Panc1 (cell line): ENCODE results near the gene KLHL28. TPM values are rescaled to one million over a fixed set of nuclear protein-coding genes. Genes with fewer than 3 reads are reported as not detected.

Source experiments
- ATAC-seq: fragments of 200-7000 bp; cut with Tn5 transposase; 2 replicates; pipeline ENCODE4 v1.9.1; 2020; ENCODE audit warnings: mild to moderate bottlenecking, moderate library complexity
- BruUV-seq: library from RNA; stranded (reverse); fragments of 400-500 nt; replicated peaks from 2 replicates; lab custom pipeline; 2021; lab: Mats Ljungman, UMichigan
- CTCF ChIA-PET: fragments of 300-600 bp; sonication (Branson Sonifier 250); formaldehyde crosslinking; loops from one replicate; lab custom pipeline; 2022; ENCODE audit warnings: antibody characterized with exemption; lab: Charles Lee
- POLR2A ChIA-PET: fragments of 300-600 bp; sonication (Branson Sonifier 250); formaldehyde crosslinking; loops from one replicate; lab custom pipeline; 2022; ENCODE audit warnings: antibody characterized with exemption; lab: Charles Lee
- DNase-seq: peaks from one replicate; pipeline ENCODE4 v3.0.0-alpha.2; 2010; ENCODE audit warnings: low read depth, low spot score
- H3K27ac ChIP-seq: 2 replicates; pipeline ENCODE4 v1.5.1; 2011; ENCODE audit warnings: mild to moderate bottlenecking, low read length, inconsistent platforms
- H3K27me3 ChIP-seq: fragments of 200-500 bp; sonication (Bioruptor generic); 2 replicates; pipeline ENCODE4 v1.6.0; 2014; ENCODE audit warnings: low read length, inconsistent platforms; ENCODE audit not compliant: control insufficient read depth, insufficient read depth
- H3K36me3 ChIP-seq: fragments of 200-500 bp; sonication (Bioruptor generic); 2 replicates; pipeline ENCODE4 v1.5.1; 2014; ENCODE audit warnings: inconsistent platforms, mild to moderate bottlenecking, low read length, moderate library complexity; ENCODE audit not compliant: control insufficient read depth, insufficient read depth
- H3K4me1 ChIP-seq: 2 replicates; pipeline ENCODE4 v1.5.1; 2011; ENCODE audit warnings: inconsistent platforms, mild to moderate bottlenecking, low read length, moderate library complexity; ENCODE audit not compliant: control insufficient read depth, insufficient read depth
- H3K4me3 ChIP-seq, 2 experiments: 2 replicates each; pipeline ENCODE4 v1.5.1; 2011 to 2012; ENCODE audit warnings: low read depth in 2 of 2, low read length in 2 of 2, mild to moderate bottlenecking in 2 of 2, inconsistent platforms in 1 of 2, moderate library complexity in 1 of 2
- H3K9me3 ChIP-seq: fragments of 200-500 bp; sonication (Bioruptor generic); 2 replicates; pipeline ENCODE4 v1.5.1; 2014; ENCODE audit warnings: low read depth, mild to moderate bottlenecking, inconsistent platforms, low read length, moderate library complexity; ENCODE audit not compliant: control insufficient read depth, insufficient read depth
- POLR2AphosphoS5 ChIP-seq: IDR thresholded peaks from 2 replicates; pipeline ENCODE4 v1.6.1; 2012; ENCODE audit warnings: mild to moderate bottlenecking, low read depth, low read length, moderate library complexity
- SIN3A ChIP-seq: IDR thresholded peaks from 2 replicates; pipeline ENCODE4 v1.6.1; 2012; ENCODE audit warnings: low read depth, mild to moderate bottlenecking, low read length, moderate library complexity, borderline replicate concordance; ENCODE audit not compliant: insufficient read depth
- TCF7L2 ChIP-seq: IDR thresholded peaks from 2 replicates; pipeline ENCODE4 v1.6.1; 2011; ENCODE audit warnings: mild to moderate bottlenecking, low read depth, low read length, inconsistent platforms
- in situ Hi-C: cut with HindIII; loops from 2 replicates; pipeline ENCODE4 v1.10.0; 2016; ENCODE audit warnings: low sequenced_read_pairs, low pct_unique_long_range_greater_than_20kb
- intact Hi-C: fragments of 100-400 bp; cut with micrococcal nuclease; formaldehyde crosslinking; loops from one replicate; pipeline ENCODE4 v1.10.0; 2022; ENCODE audit not compliant: unreplicated experiment
- total RNA-seq: library from RNA; stranded (reverse); gene quantifications from one replicate; pipeline ENCODE4 v1.2.1, GENCODE V29; 2021; ENCODE audit not compliant: unreplicated experiment
- TF ChIP-seq, protein P1 (sequence below), 2 experiments: IDR thresholded peaks; 2 replicates each; pipeline ENCODE4 v1.6.1; 2011 to 2012; ENCODE audit warnings: low read depth in 2 of 2, control low read depth in 1 of 2, low read length in 1 of 2, mild to moderate bottlenecking in 1 of 2, moderate library complexity in 1 of 2; ENCODE audit not compliant: insufficient read depth in 1 of 2
- TF ChIP-seq, protein P2 (sequence below): fragments of 450-650 bp; IDR thresholded peaks from 2 replicates; pipeline ENCODE4 v1.5.1; 2017; ENCODE audit warnings: mild to moderate bottlenecking

KLHL28 gene
- total RNA-seq, 1 experiment from 2014 or later, result 7.2 TPM

DNA sequence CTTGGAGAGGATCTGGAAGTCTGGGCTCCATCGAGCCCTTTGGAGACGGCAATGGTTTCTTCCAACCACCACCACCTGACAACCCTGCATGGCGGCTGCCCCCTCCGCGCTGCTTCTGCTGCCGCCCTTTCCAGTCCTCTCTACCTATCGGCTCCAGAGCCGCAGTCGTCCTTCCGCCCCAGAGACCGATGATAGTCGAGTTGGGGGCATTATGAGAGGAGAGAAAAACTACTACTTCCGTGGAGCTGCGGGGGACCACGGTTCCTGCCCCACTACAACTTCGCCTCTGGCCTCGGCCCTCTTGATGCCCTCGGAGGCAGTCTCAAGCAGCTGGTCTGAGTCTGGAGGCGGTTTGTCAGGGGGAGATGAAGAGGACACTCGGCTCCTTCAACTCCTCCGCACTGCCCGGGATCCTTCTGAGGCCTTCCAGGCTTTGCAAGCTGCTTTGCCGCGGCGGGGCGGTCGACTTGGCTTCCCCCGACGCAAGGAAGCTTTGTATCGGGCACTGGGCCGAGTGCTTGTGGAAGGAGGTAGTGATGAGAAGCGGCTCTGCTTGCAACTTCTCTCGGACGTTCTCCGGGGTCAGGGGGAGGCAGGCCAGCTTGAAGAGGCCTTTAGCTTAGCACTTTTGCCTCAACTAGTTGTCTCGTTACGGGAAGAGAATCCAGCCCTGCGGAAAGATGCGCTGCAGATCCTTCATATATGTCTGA lies 742 bp upstream of the KLHL28 start:
- peaks cover 7% of the 10 kb centered on the region for H3K36me3 ChIP-seq
- no peaks in the 10 kb centered on the region for H3K9me3 ChIP-seq
- H3K4me1 ChIP-seq, result peaks cover 9% of the 10 kb centered on the region; the same call in 1 of the 2 replicates
- no TSS peak for BruUV-seq
- ChIA-PET CTCF (no interaction called here), POLR2A (interaction anchor here (0.6 kb wide), 1 partner anchor 36 kb away, joined by 4 read pairs; no protein-coding TSS in a partner anchor)
- intact Hi-C loops, result loop anchor here (10.0 kb wide), 1 partner anchor 172 kb away; the partner anchor contains the start of genes FANCM and FKBP3
- TF ChIP-seq TCF7L2, result no peak
- TF ChIP-seq, protein P1, sequence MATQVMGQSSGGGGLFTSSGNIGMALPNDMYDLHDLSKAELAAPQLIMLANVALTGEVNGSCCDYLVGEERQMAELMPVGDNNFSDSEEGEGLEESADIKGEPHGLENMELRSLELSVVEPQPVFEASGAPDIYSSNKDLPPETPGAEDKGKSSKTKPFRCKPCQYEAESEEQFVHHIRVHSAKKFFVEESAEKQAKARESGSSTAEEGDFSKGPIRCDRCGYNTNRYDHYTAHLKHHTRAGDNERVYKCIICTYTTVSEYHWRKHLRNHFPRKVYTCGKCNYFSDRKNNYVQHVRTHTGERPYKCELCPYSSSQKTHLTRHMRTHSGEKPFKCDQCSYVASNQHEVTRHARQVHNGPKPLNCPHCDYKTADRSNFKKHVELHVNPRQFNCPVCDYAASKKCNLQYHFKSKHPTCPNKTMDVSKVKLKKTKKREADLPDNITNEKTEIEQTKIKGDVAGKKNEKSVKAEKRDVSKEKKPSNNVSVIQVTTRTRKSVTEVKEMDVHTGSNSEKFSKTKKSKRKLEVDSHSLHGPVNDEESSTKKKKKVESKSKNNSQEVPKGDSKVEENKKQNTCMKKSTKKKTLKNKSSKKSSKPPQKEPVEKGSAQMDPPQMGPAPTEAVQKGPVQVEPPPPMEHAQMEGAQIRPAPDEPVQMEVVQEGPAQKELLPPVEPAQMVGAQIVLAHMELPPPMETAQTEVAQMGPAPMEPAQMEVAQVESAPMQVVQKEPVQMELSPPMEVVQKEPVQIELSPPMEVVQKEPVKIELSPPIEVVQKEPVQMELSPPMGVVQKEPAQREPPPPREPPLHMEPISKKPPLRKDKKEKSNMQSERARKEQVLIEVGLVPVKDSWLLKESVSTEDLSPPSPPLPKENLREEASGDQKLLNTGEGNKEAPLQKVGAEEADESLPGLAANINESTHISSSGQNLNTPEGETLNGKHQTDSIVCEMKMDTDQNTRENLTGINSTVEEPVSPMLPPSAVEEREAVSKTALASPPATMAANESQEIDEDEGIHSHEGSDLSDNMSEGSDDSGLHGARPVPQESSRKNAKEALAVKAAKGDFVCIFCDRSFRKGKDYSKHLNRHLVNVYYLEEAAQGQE (IDR thresholded peaks at IDR 0.05; ENCODE audit: insufficient read depth in 1 of 2, low read depth in 2 of 2, low read length in 1 of 2), result no peak
- no peak for TF ChIP-seq POLR2AphosphoS5
- TF ChIP-seq SIN3A, result no peak; the same call in 1 of the 2 replicates
- TF ChIP-seq, protein P2, sequence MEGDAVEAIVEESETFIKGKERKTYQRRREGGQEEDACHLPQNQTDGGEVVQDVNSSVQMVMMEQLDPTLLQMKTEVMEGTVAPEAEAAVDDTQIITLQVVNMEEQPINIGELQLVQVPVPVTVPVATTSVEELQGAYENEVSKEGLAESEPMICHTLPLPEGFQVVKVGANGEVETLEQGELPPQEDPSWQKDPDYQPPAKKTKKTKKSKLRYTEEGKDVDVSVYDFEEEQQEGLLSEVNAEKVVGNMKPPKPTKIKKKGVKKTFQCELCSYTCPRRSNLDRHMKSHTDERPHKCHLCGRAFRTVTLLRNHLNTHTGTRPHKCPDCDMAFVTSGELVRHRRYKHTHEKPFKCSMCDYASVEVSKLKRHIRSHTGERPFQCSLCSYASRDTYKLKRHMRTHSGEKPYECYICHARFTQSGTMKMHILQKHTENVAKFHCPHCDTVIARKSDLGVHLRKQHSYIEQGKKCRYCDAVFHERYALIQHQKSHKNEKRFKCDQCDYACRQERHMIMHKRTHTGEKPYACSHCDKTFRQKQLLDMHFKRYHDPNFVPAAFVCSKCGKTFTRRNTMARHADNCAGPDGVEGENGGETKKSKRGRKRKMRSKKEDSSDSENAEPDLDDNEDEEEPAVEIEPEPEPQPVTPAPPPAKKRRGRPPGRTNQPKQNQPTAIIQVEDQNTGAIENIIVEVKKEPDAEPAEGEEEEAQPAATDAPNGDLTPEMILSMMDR, result no peak
- H3K27me3 ChIP-seq, result no peaks in the 10 kb centered on the region
- peak overlapping the region; percentile 77 to 93 for H3K4me3 ChIP-seq
- in situ Hi-C loops, result no loop called here
- ATAC-seq, result peak; percentile 66
- peak overlapping the region; percentile 88 for H3K27ac ChIP-seq
- DNase-seq, result no peak

DNA sequence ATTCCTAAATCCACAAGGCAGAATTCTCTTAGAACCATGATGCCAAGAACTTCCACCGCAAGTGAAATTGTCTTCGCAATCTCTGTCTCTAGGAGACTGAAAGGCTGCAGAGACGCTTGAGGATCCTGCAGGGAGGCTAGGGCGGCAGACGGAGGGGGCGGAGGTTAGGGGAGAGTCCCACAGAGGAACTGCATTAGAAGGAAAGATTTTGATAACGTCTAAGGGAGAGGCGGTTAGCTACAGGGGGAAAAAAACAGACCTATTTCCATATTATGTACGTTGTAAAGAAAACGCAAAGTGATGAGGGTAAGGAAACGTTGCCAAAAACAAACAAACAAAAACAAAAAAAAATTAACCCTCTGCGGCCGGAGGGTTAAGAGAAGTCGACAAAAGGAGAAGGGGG lies 595 bp downstream of the KLHL28 start:
- ChIA-PET CTCF (no interaction called here), POLR2A (no interaction called here)
- H3K9me3 ChIP-seq, result no peaks in the 10 kb centered on the region
- TF ChIP-seq, protein P1 (IDR thresholded peaks at IDR 0.05; ENCODE audit: insufficient read depth in 1 of 2, low read depth in 2 of 2, low read length in 1 of 2), result no peak
- TF ChIP-seq, protein P2, result no peak
- no peak for TF ChIP-seq SIN3A
- in situ Hi-C loops (no loop called here), intact Hi-C loops (loop anchor here (10.0 kb wide), 1 partner anchor 174 kb away; the partner anchor contains the start of genes FANCM and FKBP3)
- DNase-seq (no peak), ATAC-seq (peak; percentile 50; the same call in 1 of the 2 replicates)
- peaks cover 7% of the 10 kb centered on the region for H3K36me3 ChIP-seq
- H3K27me3 ChIP-seq, result no peaks in the 10 kb centered on the region
- peak overlapping the region; percentile 77 to 93 for H3K4me3 ChIP-seq
- peak overlapping the region; percentile 92 for H3K27ac ChIP-seq
- TSS peak; percentile 85 for BruUV-seq
- H3K4me1 ChIP-seq, result peaks cover 9% of the 10 kb centered on the region; the same call in 1 of the 2 replicates
